Measurements from ENCODE around the gene CMIP.
A peak's percentile ranks its signal among the peaks of the same experiment; 100 is the strongest.

The CMIP gene

DNA sequence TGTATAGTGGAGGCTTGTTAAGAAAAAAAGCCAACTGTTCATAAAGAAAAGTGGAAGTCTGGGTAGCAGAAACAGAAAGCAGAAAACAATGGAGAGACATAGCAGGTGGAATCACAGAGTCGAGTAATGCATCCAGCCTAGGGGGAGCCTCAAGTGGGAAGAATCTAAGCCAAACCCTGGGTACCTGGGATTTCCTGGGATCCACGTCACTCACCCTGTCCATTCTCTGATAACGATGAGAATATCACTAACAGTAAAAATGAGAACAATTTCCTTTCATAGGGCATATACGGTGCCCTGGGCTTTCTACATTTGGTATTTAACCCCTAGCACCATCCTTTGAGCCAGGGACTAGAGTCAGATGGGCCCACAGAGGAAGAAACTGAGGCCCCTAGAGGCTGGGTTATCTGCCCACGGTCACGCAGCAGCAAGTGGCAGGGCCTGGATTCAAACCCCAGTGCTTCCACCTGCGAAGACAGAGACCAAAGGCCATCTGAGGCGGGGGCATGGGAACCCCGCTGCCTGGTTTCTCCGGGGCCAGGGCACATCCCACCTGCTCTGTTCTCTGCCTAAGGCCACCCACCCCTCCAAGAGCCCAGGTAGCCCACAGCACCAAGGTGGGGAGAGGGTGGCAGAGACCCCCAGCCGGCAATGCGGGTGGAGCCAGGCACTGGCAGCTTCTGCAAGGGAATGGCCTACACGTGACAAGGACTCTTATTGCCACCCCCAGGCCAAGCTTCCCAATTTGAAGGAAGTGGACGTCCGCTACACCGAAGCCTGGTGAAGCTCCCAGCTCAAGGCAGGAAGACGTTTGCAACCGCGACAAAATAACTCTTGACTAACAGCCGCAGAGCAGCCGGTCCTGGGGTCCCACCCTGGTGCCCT is 264.6 kb downstream of the CMIP start:
- DNase-seq, result no peak

DNA sequence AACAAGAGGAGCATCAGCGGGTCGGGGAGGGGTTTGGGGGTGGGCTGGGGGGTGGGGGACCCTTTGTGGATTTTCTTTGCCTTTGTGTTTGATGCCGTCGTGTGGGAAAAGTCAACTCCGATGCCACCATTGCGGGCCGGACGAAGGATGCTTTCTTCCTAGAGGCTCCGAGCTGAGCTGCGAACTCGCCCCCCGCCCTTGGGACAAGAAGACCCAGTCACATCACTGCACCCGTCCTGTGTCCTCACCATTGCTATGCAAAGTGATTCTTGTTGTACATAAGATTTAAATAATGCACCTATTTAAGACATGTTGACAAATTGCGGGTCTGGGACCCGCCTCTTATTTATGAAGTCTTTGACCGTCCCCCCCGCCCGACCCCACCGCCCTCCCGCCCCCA is 265.4 kb downstream of the CMIP start:
- DNase-seq, result no peak

DNA sequence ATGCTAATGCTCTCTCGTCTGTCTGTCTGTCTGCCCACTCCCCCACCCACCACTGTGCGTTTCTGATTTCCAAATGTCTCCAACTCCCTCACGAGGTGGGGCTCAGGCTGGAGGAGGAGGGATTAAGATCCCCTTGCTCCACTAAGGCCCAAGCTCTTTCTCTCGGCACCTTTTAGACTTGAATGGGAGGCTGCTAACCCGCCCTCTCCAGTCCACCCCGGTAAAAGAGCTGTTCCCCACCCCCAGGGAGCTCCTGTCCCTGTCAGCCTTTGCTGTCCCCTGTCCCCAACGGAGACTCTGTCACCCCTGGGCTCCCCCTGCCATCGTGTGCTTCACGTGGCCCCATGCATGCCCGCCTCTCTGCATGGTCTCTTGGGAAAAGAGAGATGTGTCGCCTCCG is 266.0 kb downstream of the CMIP start:
- no peak for DNase-seq

DNA sequence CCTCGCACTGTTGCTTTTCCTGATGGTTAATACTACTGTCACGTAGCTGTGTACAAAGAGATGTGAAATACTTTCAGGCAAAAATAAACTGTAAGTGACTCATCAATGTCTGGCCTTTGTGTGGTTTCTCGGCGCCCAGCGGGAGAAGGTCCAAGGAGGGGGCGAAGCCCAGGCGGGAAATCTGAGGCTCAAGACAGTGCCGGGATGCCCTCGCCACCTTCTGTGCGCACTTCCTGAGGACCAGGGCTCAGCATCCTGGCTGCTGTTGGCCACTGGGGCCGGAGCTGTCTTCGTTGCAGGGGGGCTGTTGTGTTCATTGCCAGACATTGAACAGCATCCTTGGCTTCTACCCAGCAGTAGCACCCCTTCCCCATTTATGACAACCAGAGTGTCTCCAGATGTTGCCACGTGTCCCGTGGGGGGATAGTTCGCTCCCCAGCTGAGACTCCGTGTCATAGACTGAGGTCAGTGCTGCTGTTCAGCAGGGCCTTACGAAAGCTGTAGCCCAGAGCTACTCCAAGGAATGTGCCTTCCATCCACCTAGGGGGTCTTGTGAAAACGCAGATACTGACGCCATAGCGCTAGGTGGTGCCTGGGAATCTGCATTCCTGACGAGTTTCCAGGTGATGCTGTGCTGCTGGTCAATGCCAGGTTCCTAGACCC is 267.2 kb downstream of the CMIP start:
- no peak for DNase-seq

DNA sequence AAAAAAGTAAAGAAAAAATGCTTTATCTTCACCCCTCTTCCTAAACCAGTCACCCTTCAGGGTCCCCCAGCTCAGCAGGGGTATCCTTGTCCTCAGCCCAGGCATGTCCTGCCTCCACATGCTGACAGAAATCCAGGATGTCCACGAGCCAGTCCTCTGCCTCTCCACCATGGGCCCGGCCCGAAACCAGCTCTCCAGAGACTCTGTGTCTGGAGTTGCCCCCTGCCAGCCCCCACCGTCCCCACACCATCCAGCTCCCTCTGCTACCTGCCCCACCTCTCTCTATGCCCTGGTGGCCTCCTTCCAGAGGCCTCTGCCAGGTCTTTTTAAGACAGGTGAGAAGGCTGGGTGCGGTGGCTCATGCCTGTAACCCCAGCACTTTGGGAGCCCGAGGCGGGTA is 268.1 kb downstream of the CMIP start:
- no peak for DNase-seq

DNA sequence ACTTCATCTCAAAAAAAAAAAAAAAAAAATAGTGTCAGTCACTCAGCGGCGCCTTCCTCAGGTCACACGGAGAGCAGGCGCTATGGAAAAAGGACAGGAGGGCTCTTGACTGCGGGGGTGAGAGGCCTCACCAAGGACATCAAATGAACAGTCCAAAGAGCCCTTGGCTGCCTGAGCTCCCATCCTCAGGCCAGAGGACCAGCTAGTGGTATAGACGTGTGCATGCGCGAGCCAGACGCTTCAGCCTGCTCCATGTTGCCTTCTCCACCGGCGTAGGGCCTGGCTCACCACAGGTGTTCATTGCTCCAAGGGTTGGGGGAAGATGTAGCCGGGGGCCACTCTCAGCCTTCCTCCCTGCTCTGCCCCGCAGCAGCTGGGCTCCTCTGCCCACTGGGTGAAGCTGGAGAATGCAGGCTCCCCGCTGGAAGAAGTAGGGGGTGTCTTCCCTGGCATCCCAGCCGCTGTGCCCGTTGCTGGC is 268.7 kb downstream of the CMIP start:
- DNase-seq, result no peak

DNA sequence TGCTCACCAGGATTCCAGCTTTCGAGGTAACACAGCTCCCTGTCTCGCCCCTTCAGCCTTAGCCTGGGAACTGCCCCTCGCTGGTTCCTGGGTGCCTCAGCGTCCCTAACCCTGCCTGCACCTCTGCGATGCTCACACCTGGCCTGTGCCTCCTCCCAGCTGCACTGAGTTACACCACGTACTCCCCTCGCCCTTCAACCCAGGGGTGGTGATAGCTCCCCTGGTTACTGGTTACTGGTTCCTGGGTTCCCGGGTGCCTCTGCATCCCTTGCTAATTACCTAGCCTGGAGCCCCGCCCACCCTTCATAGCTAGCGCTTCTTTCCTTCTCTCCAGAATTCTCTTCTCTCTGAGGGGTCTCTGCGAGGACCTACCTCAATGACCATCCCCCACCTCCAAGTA is 269.2 kb downstream of the CMIP start:
- DNase-seq, result no peak

DNA sequence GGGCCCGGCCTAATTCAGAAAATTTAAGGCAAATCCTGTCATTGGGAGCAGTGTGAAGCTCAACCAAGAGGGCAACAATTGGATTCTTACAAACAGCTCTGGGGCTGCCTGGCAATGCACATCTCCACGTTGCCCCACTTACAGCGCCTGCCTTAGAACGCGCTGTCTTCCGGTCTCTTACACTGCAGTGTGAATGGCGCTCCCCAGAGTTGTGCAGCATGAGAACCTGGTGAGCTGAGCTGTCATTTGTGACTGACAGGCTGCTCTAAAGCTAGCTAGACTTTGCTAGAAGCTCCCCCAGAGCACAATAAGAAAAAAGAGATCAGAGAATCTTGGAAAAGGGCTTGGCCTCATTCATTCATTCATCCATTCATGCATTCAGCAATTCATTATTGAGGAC is 270.0 kb downstream of the CMIP start:
- DNase-seq, result no peak

DNA sequence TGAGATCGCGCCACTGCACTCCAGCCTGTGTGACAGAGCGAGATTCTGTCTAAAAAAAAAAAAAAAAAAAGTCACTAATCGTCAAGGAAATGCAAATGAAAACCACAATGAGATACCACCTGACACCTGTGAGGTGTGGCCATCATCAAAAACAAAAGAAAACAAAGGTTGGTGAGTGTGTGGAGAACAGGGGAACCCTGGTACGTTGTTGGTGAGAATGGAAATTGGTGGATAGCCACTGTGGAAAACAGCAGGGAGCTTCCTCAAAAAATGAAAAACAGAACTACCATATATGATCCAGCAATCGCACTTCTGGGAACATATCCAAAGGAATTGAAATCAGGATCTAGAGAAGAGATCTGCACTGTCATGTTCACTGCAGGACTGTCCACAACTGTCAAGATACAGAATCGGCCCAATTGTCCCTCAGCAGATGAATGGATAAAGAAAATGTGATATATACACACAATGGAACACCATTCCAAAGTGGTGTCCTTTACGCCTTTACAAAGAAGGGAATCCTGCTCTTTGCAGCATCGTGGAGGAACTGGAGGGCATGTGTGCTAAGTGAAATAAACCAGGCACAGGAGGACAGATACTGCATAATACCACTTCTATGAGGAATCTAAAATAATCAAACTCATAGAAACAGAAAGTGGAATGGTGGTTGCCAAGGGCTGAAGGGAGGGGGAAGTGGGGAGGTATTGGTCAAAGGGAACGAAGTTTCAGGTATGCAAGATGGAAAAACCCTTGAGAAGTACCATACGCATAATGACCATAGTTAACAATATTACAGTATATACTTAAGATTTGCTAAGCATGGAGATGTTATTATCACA is 271.0 kb downstream of the CMIP start:
- peak; percentile 42 for DNase-seq

DNA sequence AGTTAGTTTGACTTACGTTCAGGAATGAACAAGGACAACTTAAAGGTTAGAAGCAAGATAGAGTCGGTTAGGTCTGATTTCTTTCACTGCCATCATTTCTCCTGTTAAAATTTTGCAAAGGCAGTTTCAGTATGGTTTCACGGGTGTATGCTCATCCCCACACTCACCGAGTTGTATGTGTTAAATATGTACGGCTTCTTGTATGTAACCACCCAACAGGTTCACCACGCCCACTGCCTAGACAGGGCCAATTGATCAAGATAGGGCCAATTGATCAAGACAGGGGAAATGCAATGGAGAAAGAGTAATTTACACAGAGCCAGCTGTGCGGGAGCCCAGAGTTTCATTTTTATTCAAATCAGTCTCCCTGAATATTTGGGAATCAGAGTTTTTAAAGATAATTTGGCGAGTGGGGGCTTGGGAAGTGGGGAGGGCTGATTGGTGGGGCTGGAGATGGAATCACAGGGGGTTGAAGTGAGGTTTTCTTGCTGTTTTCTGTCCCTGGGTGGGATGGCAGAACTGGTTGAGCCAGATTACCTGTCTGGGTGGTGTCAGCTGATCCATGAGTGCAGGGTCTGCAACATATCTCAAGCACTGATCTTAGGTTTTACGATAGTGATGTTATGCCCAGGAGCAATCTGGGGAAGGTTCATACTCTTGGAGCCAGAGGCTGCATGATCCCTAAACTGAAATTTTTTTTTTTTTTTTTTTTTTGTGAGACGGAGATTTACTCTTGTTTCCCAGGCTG is 272.0 kb downstream of the CMIP start:
- DNase-seq, result peak; percentile 38

DNA sequence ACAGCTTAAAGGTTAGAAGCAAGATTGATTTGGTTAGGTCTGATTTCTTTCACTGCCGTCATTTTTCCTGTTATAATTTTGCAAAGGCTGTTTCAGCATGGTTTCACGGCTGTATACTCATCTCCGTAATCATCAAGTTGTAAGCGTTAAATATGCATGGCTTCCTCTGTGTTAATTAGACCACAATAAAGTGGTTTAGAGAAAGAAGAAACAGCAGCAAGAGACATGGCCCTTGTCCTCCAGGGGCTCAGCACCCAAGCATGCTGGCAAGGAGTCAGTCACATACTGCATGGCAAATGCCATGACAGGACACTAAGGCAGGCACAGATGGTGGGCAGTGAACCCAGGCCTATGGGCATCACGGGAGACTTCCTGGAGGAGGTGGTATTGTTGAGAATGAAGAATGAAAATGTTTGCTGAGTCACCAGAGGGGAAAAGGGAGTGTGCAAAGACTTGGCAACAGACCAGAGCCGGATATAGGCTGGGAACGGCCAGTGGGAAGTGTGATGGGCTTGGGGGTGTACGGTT is 273.1 kb downstream of the CMIP start:
- peak; percentile 42 for DNase-seq

DNA sequence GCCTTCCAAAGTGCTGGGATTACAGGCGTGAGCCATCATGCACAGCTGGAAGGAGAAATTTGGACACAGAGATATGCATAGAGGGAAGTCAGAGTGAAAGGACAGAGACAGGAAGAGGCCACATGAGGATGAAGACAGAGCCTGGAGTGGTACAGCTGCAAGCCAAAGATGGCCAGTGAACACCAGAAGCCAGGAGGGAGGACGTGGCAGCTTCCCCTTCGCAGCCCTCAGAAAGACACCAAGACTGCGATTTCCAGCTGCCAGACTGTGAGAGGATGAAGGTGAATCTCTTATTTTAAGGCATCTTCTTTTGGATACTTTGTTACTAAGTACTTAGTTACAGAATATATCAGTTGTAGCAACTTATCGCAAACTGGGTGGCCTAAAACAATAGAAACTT is 274.0 kb downstream of the CMIP start:
- no peak for DNase-seq

DNA sequence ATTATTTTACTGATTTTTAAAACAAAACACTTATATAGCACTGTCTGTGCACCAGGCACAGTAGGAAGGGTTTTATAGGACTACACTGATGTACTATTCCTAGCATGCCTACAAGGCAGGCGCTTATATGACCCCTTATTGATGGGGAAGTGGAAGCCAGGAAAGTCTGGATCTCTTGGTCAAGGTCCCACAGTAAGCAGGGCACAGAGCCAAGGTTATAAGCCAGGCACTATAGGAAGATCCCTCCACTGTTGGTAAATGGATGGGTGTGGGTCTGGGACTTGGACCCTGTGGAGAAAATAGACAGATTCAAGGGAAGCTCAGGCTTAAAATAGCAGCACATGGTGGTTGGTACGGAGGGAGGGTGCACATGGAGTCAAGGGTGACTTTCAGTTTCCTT is 275.4 kb downstream of the CMIP start:
- DNase-seq, result no peak

DNA sequence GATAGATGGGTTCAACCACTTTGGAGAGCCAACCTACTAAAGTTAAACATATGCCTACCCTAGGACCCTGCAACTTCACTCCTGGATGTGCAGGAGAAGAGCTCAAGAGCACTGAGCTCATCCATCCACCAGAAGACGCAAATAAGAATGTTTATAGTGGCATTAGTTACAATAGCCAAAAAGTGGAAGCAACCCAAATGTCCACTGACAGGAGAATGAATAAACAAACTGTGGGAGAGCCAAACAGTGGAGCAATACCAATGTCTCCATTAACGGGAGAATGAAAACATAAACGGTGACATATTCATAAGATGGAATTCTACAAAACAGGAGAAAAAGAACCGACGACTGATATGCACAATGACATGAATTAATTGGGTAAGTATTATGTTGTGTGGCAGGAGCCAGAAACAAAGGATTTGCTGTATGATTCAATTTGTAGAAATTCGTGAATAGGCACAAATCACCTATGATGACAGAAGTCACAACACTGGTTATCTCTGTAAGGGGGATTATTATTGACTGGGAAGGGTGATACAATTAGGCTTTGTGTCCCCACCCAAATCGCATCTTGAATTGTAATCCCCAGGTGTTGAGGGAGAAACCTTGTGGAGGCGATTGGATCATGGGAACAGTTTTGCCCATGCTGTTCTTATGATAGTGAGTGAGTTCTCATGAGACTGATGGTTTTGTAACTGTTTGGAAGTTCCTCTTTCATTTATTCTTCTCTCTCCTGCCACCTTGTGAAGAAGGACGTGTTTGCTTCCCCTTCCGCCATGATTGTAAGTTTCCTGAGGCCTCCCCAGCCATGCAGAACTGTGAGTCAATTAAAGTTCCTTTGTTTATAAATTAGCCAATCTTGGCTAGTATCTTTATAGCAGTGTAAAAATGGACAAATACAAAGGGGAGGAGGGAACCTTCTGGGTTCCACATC is 276.6 kb downstream of the CMIP start:
- DNase-seq, result no peak

DNA sequence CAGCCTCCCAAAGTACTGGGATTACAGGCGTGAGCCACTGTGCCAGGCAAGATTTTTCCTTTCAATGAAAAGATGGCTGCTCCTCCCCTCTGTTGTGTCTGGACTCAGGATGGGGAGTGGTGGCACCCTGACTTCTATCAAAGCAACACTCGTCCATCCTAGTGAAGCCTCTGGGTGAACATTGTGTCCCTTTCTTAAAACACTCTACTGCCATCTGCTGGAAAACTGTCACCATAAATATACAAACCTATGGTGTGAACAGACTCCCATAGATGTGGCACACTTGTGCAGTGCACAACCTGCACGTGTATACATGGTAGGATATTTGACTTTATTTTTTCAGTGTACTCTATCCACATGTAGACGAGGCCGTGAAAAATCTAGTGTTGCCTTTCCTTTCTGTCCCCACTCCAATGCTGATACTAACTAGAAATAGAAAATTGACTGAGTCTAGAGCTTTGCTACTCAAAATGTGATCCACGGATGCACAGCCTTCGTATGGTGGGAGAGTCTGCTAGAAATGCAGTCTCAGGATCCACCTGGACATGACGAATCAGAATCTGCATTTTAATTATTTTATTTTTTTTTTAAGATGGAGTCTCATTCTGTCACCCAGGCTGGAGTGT is 278.6 kb downstream of the CMIP start:
- peak; percentile 56 for DNase-seq

DNA sequence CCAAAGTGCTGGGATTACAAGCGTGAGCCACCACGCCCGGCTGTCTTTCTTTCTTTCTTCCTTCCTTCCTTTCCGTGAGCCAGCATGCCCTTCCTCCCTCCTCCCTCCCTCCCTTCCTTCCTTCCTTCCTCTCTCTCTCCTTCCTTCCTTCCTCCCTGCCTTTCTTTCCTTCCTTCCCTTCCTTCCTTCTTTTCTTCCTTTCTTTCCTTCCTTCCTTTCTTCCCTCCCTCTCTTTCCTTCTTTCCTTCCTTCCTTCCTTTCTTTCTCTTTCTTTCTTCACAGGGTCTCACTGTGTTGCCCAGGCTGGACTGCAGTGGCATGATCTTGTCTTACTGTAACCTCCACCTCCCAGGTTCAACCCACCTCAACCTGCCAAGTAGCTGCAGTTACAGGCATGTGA is 283.8 kb downstream of the CMIP start:
- no peak for DNase-seq

DNA sequence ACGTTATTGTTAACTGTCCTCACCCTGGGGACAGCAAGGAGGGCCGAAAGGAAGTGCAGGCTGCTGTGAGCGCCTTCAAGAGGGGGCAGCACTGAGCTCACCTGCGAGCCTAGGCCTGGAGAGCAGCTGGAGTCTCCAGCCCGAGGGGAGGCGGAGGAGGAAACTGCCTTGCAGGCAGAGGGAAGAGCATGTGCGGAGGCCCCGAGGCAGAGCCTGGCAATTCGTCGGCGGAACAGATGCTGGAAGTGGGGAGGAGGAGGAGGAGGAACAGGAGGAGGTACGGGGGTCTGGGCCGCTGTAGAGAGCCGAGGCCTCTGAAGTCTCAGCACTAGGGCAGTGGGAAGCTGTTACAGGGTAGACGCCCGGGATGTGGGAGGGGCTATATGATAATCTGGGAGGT is 284.8 kb downstream of the CMIP start:
- DNase-seq, result no peak

DNA sequence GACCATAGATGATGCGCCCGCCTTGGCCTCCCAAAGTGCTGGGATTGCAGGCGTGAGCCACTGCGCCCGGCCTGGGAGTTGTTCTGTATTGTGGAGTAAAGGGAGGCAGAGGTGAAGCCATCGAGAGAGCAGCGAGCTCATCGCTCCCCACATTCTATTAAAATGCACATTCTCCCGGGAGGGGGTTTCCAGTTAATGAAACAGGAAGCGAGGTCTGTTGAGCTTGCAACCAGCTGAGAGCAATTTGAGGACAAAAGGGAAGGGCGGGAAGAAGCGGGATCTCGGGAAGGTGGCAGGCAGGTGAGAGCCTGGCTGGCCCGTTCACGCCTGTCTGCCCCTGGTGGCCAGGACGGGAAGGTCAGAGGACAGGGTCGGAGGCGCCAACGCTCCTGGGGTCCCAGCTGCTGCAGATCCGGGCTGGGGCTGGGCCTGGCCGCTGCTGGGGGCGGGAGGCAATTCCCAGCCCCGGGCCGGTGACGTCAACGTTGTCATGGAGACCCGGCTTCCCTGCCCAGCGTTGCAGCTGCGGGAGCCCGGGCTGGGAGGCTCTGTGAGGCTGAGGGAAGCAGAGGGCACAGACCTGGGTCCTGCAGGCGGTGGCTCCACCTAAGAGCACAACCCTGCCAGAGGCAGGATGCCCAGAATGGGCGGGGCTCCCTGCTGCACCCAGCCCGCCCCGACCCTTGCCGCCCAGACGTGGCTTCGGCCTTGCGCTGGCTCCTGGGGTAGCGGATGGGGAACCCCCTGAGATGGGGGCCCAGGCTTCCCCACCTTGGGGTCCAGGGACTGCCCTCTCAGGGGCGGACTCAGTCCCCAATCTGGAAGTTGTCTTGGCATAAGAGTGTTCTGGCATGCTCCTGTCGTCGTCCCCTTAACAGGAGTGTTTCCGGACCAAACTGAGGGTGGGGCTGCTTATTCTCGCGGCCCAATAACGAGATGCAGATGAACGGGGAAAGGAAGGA is 285.8 kb downstream of the CMIP start:
- peak; percentile 73 for DNase-seq

DNA sequence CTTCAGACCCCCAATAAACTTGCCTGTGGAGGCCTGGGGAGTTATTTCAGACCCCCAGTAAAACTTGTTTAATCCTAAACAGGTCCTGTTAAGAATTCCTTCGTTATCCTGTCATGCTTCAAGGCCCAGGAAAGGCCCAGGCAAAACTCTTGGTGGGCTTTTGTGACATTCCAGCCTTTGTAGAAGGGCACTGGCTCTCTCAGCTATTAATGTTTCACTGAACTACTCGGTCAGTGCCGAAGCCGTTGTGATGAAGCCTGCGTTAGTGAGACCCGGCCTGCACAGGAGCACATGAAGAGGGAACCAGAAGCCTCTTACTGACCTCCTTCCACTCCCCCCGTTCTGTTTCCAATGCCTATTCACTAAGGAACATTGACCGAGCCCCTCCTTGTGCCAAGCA is 287.0 kb downstream of the CMIP start:
- DNase-seq, result no peak

DNA sequence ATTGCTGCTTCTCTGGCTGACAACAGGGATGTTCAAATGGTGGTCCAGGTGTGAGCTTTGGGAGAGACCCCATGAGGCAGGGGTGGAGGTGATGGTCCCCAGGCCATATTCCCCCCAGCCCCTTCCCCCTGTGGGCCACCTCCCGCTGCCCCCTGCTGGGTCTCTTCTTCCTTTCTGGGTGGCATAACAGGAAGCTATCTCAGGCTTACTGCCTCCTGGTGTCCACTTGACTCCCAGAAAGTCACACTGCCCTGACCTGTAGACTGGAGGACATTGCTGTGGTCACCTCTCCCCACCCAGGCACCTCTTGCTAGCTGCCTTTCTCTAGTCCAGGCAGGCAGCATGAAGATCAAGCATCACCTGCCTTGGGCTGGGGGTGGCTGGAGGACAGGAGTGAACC is 288.1 kb downstream of the CMIP start:
- DNase-seq, result no peak
